Epidermal melanocyte (primary cell): ENCODE results near the gene GRIK3.
A peak's percentile ranks its signal among the peaks of the same experiment; 100 is the strongest.

ENCODE experiments used
- DNase-seq: peaks from one replicate; pipeline ENCODE4 v3.0.0; 2011; ENCODE audit warnings: low spot score; ENCODE audit not compliant: insufficient read length

GRIK3 gene

DNA sequence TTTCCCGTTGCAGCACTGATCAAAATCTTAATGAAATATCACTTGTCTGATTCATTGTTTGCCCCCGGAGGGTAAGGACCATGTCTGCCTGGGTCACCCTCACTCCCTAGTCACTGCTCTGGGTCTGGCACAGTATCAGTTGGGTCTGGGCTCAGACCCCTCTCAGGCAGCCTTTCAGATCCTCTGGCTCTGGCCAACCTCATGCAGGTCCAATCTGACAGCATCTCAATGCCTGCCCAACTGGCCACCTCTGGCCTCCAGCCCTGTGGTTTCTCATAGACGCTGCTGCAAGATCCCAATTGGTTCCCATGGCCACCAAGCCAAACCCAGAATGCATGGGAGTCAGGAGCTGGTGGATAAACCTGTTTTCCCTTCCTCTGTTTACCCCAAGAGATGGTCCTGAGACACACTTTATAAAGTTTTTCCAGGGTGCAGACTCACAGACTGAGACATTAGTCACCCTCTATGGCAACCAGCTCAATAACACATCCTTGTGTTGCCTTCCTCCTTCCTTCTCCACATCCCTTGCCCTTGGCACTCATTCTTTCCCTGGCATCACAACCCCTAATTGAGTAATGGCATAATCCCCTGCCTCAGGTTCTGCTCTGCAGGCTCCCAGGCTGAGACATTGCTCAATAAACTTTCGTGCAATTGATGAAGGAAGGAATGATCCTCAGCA is 199.2 kb downstream of the GRIK3 start:
- DNase-seq, result no peak

GRCh38 chr1:36834586-36834985 is 199.7 kb downstream of the GRIK3 start:
- DNase-seq, result no peak

DNA sequence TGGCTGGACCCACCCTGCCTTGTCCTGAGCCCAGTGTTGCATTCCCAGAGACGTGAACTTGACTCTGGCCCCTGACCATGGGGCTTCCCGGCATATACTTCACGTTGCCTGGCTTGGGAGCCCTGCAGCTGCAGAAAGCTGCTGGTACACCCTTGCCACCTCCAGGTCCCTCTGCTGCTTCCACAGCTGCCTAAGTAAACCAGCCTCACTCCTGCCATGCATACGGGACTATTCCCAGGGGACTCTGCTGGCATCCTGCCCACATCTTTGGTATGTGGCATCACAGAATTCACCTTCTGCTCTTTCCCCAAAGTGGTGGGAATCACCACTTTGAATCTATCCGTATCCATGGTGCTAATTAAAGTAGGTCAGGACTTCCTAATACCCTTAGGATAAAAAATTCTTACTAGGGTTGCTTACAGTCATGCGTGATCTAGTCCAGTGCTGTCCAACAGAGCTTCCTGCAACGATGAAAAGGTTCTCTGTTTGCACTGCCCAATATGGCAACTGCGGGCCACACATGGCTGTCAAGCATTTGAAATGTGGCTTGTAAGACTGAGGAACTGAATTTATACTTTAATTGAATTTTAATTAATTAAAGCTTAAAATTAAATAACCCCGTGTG is 203.0 kb downstream of the GRIK3 start:
- peak; percentile 83 for DNase-seq

DNA sequence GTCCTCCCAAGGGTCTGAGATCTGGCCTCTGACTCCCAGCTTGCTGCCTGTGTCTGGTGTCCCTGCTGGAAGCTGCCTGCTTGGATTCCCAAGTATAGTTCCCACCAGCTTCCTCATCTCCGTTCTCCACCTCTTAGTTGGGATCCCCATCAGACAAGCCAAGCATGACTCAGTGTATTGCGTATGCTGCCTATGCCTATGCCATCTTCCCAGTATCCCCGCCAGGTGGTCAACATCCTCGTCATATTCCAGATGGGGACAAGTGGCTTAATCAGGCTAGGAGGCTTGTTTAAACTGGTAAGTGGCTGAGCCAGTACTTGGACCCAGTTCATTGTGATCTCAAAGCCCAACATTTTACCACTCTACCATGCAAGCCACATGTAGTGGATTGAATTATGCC is 204.4 kb downstream of the GRIK3 start:
- no peak for DNase-seq

DNA sequence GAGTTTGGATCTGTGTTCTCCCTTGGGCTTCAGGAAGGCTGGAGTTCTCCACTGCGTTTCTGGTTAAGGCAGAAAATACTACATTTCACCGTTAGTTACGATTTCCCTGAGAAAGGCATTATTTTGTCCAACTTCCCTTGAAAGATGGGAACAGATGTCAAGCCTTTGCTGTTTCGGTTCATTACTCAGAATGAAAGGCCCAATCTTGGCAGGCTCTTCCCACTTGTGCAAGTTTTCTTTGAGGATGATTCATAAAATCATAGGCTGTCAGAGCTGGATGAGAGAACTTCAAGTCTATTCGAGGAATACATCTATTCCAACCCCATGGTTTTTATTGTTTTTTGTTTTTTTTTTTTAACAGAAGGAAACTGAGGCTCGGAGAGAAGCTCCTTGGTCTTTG is 205.2 kb downstream of the GRIK3 start:
- DNase-seq, result no peak

DNA sequence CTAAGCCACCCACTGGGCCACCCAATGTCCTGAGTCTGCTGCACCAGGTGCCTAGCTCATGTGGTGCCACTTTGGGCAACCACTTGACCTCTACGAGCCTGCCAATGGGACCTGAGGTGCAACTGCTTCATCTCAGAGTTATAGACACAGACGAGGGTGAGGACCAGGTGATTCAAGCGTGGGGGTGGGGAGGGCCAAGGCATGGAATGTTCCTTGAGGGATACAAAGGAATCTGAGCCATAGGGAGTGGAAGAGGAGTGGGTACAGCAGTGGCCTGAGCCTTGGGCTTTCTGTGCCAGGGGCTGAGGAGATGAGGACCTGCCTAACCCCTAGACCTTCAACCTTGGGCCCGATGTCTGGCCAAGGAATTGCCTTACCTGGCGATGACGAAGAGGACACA is 209.1 kb downstream of the GRIK3 start:
- no peak for DNase-seq

GRCh38 chr1:36824390-36824861 is 209.9 kb downstream of the GRIK3 start:
- no peak for DNase-seq

DNA sequence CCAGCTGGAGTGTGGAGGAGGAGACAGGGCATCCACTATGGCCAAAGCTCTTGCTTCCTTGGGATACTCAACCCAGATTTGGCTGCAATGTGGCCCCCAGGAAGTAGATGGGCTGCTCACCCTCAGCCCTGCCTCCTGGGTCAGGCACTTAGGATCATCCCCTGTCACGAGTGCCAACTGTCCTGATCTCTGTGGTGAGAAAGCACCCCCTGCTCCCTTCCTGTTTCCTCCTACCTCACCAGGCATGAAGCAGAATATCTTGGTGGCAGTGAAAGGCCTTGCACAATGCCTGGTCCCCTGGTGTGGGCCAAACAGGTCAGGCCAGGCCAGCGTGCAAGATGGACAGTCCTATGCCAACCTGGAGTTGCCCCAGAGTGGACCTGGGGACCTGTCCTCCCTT is 211.7 kb downstream of the GRIK3 start:
- no peak for DNase-seq

DNA sequence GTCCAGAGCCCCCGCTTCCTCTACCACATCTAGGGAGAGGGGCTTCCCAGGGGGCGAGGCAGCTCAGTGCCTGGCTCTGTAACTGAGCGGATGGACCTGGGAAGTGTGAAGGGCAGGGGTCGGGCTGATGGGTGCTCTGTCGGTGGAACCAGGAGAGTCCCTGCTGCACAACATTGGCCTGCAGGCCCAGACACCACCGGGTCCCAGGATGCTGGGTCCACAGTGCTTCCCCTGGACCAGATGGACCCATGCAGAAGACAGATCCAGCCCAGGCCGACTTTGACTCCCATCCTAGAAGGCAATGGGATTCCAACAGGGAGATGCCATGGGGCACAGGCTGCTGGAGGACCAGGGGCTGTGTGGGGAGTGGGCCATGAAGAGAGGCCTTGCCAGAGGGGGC is 212.9 kb downstream of the GRIK3 start:
- DNase-seq, result no peak

DNA sequence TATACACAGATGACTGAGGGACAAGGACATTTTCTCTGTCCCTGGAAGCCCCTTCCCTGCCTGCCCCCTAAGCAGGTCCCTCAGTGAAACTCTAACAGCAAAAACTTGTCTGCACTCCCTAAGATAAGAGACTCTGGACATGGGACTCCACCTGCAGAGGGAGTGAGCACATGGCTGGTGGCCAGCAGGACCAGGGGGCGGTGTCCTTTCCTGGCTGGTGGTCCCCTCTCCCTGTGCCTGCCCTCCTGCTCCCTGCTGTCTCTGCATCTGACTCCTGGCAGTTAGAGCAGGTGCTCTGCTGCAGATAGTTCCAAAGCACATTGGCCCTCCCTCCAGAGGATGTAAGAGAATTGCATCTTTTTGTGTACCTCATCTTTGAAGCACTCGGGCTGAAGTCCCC is 215.5 kb downstream of the GRIK3 start:
- no peak for DNase-seq

- DNase-seq, result no peak
Measured at GRCh38 chr1:36816348-36816747, 218.0 kb downstream of the GRIK3 start.

GRCh38 chr1:36814774-36815173 is 219.5 kb downstream of the GRIK3 start:
- DNase-seq, result no peak

DNA sequence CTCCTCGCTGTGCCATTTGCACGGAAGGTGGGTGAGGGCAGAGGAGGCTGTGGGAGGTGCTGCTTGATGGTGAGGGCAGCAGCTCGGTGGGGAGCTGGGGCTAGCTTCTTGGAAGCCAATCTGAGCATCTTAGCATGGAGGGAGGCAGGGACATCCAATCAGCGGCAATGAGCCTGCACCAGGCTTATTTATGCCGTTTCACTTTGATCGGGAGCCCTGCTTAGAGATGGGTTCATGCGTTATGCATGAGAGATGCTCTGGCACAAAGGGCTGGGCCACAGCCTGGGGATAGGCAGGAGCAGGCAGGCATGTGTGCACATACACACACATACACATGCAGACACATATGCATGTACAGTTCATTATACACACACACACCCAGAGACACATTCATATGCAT is 220.2 kb downstream of the GRIK3 start:
- DNase-seq, result no peak

DNA sequence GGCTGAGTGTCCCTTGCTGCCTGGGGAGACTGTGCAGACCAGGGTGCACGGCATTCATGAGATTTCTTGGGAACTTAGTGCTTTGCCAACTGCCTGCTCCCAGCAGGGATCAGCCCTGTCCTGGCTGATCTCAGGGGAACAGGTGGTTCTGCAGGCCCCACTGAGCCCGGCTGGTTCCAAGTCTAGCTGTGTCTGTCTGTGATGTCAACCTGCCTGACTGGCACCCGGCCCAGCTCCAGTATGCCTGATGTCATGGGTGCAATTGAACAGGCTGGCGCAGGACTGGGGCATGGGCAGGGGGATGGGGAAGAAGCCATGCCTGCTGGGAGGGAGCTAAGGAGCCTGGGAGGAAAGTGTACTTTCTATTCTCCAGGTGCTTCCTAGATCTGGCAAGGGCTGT is 227.1 kb downstream of the GRIK3 start:
- no peak for DNase-seq

- no peak for DNase-seq
Measured at GRCh38 chr1:36805979-36806640, 228.2 kb downstream of the GRIK3 start.

DNA sequence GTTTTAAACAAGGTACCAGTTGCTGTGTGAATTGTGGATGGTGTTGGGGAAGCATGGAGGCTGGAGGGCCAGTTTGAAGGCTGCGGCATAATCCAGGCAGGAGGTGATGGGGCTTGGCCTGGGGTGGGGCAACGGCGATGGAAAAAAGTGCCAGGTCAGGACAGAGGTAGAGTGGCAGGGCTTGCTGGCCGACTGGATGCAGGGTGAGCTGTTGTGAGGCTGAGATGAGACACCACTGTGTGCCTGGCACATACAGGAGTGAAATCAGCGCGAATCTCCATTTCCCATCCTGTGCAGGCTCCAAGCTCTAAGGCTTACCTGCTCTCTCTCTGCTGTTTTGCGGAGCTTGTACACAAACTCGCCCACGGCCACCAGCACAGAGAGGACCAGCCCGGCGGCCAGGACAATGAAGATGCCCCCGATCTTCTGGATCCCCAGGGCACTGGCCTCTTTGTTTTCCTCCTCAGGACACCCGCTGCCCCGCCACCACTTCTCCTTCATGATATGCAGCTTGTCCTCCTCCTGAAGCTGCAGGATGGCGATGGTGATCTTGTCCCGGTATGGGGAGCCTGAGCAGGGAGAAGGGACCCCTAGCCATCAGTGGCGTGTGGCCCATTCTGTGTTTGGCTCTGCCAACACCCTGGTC is 229.5 kb downstream of the GRIK3 start:
- no peak for DNase-seq

DNA sequence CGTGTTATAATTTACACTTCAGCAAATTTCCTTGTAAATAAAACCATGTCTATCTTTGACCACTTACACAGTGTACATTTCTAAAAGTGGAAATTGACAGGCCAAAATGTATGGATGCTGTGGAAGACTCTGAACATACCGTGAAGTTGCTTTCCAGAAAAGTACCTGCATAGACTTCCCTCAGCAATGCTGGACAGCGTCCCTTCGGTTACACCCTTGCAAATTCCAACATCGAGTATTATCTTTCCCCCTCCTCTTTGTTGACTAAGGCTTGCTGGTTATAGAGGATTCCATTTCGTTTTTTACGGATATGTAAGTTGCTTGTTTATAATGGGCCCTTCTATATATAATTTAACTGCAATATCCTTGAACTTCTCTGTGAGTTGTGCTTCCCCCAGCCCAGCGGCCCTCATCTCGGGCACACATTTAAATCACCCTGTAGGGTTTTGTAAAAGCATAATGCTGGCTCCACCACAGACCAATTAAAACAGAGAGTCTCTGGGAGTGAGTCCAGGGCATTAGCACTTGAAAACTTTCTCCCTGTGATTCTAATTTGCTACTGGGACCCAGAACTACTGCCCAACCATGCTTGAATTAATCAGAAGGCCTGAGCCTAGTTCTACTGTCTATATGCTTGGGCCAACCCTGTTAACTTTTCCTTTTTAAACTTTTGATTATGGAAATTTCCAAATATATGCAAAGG is 230.3 kb downstream of the GRIK3 start:
- no peak for DNase-seq

GRCh38 chr1:36802018-36802417 is 232.3 kb downstream of the GRIK3 start:
- no peak for DNase-seq

- DNase-seq, result no peak
Measured at GRCh38 chr1:36797761-36798160, 236.6 kb downstream of the GRIK3 start.

- DNase-seq, result no peak
Measured at GRCh38 chr1:36796733-36797132, 237.6 kb downstream of the GRIK3 start.

DNA sequence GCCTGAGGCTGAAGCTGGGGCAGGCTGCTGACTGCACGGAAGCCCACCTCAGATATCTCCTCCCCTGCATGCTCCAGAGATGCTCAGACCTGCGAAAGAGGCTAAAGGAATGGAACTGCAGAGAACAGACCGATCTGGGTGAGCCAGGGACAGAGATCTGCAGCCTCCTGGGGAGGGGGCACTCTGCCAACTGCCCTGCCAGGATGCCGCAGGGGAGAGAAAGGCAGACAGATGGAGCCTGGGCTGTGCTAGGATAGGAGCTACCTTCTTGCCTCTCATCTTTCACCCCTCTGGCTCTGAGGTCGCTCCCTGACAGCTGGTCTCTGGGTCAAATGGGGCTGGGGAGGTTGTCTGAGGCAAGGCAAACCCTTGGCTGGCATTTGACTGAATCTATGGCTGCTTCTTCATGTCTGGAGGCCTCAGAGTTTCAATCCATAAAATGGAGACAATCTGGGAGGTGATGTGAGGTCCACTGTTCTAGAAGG is 238.2 kb downstream of the GRIK3 start:
- DNase-seq, result no peak
